GM04503 (cell line): ENCODE results near the gene ADCY5.
"Not testable (repeated sequence)": the region's sequence is repeated elsewhere in the genome, so short reads cannot be mapped to it uniquely, and the experiment has no call there.

Experiments used
- DNase-seq: peaks from one replicate; pipeline ENCODE4 v3.0.0-alpha.2; 2012; ENCODE audit warnings: low read depth

ADCY5 gene

GRCh38 chr3:123448536-123449101 is at the start of gene ADCY5:
ADCY5 (minus strand) TSS chr3:123449090; CDS start chr3:123448545, 545 bp downstream.
- no peak for DNase-seq

- DNase-seq: no peak
Measured at GRCh38 chr3:123493912-123494311, 45.0 kb upstream of the ADCY5 start.

- no peak for DNase-seq
Measured at GRCh38 chr3:123491966-123492587, 43.2 kb upstream of the ADCY5 start.

- DNase-seq: peak; percentile 3
Measured at GRCh38 chr3:123489400-123490004, 40.6 kb upstream of the ADCY5 start.

- no peak for DNase-seq
Measured at GRCh38 chr3:123488645-123489347, 39.9 kb upstream of the ADCY5 start.

- not testable (repeated sequence) for DNase-seq
Measured at GRCh38 chr3:123487063-123487462, 38.2 kb upstream of the ADCY5 start.

GRCh38 chr3:123486460-123486859 is 37.6 kb upstream of the ADCY5 start:
- no peak for DNase-seq

- DNase-seq: no peak
Measured at GRCh38 chr3:123485551-123485950, 36.7 kb upstream of the ADCY5 start.

GRCh38 chr3:123483146-123483545 is 34.3 kb upstream of the ADCY5 start:
- no peak for DNase-seq

GRCh38 chr3:123481722-123482457 is 33.0 kb upstream of the ADCY5 start:
- DNase-seq: no peak

GRCh38 chr3:123481071-123481470 is 32.2 kb upstream of the ADCY5 start:
- no peak for DNase-seq

GRCh38 chr3:123480428-123480827 is 31.5 kb upstream of the ADCY5 start:
- DNase-seq: no peak

GRCh38 chr3:123479891-123480290 is 31.0 kb upstream of the ADCY5 start:
- no peak for DNase-seq

- DNase-seq: no peak
Measured at GRCh38 chr3:123478314-123478713, 29.4 kb upstream of the ADCY5 start.

- no peak for DNase-seq
Measured at GRCh38 chr3:123476967-123477750, 28.3 kb upstream of the ADCY5 start.

GRCh38 chr3:123475786-123476185 is 26.9 kb upstream of the ADCY5 start:
- DNase-seq: no peak

- no peak for DNase-seq
Measured at GRCh38 chr3:123471106-123471505, 22.2 kb upstream of the ADCY5 start.

- no peak for DNase-seq
Measured at GRCh38 chr3:123469323-123469995, 20.6 kb upstream of the ADCY5 start.

GRCh38 chr3:123467046-123467445 is 18.2 kb upstream of the ADCY5 start:
- DNase-seq: no peak

GRCh38 chr3:123464211-123464610 is 15.3 kb upstream of the ADCY5 start:
- DNase-seq: no peak

GRCh38 chr3:123459862-123460261 is 11.0 kb upstream of the ADCY5 start:
- no peak for DNase-seq
